NOMO-1 (cell line): ENCODE measurements around the gene ACP1.

Source experiments
- DNase-seq, 2 experiments: peaks; one replicate each; lab custom pipeline; 2025; ENCODE audit not compliant: unreplicated experiment in 2 of 2; lab: John Stamatoyannopoulos, UW

ACP1 gene

DNA sequence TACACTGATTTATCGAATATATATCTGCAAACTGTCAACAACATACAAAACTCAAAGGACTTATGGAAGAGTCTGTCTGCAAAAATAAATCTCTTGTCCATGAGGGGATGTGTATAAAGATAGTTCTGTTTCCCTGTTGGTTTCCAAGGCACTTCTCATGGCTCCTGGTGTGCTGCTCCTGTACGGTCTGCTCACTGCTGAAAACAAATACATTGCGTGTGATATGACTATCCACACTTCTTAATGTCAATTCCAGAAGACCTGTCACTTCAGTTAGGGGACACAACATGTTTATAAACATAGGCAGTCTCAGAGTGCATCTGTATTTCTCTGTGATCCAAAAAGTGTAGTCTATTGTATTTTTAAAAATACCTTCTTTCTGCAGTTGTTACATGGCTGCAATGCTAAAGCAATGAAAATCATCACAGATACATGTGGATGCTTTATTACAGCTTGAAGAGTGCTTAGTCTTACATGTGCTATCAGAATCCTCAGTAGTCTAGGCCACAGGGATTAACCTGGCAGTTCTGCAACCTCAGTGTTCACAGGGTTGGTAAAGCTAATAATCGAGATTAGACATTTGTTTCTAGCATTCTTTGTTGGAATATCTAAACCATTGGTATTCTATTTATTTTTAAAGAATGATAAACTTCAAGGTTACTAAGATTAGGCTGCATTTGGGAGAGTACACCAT is 15.4 kb downstream of the ACP1 start:
- DNase-seq: no peak

GRCh38 chr2:280650-281110 is 15.9 kb downstream of the ACP1 start:
- DNase-seq: no peak

DNA sequence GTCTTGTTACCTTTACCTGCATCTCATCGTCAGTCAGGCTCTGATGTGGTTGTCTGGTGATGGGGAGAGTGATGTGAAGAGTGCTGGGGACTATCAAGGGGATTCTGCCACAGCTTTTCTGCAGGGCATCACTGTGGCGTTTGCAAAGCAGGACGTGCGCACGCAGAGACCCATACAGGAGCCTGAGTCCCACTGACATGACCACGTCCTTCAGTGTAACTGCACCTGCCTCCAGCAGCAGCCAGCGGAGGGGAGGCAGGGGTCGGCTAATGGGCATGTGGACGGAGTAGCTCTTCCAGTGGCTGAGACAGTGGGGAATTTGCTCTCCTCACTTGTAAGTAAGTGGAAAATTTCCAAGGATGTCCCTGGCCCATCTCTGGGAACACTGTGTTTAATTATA is 16.6 kb downstream of the ACP1 start:
- DNase-seq: no peak

DNA sequence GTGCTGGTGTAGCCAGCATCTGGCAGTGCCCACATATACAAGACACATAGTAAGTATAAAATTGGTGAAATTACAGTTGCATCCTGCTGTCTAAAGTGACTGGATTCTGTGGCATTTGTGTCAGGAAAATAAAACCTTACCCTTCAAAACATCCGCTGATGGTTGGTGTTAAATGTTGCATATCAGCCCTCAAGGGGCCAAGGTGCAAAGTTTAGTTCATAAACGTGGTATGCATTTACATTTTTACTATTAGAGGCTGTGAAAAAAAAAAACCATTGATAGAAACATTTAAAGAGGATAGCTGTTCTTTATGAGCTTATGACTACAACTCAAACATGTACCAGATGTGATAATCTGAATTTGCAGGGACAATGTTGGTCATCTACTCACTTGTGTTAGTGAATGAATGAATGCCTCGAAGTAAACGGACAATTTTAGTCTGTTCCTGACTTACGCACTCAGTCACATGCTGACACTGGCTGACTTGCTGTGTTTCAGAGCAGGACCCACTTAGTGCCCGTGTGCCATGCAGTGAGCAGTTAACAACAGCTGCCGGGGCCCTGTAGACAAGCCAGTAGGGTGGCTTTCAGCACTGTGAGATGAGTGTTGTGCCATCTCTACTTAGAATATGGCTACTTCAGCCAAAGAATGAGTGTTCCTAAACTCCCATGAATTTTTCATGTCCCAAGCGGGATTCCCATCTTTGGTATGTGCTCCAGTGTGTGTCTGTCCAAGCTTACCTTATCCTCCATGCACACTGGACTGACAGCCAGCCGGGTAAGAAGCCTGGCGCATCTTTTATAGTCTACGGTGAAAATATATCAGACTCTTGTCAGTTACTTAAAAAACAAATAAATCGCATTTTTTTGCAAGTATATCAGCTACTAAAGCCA is 17.9 kb downstream of the ACP1 start:
- DNase-seq: no peak

- DNase-seq: no peak
These were observed 19.4 kb downstream of the ACP1 start for GRCh38 chr2:283996-284794.

DNA sequence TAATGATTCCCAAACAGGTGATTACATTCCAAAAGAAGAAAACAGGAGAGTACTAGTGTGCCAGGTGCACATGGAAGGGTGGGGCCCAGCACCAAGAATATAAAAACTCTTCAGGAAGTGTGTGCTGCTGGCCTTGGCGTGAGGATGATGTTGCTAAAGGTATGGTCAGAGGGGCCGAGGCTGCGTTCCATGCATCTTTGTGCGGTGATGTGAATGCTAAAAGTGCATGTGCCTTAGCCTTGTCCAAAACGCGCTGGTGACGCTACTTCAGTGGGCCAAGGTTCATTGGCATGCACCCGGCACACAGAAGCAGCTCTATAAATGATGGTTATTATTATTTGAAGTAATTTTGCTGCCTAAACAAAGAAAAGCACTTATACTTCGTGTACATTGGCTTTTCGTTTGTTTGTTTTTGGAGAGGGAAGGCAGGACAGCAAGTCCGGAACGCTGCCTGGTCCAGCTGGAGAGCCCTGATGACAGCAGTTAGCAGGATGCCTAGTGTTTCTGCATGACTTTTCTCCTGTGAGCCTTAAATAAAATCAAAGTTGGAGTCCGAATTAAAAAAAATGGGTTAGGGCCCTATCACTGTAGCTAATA is 20.2 kb downstream of the ACP1 start:
- DNase-seq: no peak

DNA sequence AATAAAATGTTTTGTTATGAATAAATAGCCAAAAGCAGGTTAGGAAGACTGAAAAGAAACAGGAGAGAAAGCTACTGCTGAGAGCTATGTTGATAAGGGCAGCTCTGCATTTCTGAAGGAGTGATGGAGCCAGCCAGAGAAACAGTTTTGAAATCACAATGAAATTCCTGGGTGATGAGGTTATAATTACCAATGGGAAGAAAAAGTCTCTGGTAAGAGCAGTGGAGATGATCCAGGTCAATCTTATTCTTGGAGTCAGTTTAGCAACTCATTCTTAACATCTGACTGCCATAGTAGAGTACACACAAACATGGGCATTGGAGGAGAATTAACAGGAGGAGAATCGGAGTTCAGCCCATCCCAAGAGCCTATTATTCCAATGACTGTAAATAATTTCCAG is 20.8 kb downstream of the ACP1 start:
- DNase-seq: no peak

DNA sequence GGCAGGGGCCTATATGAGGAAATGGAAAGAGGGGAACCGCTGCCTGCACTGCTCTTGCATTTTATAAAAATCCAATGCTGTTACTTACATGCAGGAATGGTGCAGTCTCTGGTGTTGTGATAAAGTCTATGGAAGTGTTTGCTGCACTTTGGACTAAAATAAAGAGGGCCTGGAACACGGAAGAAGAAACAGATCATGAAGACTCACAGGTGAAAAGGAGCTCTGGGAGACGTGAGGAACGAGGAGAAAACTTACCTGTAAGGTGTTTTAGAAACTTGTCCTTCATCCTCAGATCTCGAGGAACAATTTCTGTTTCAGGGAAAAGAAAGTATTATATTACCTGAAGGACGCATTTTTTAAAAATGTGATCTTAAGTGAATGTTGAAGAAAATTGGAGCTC is 21.3 kb downstream of the ACP1 start:
- DNase-seq: no peak

DNA sequence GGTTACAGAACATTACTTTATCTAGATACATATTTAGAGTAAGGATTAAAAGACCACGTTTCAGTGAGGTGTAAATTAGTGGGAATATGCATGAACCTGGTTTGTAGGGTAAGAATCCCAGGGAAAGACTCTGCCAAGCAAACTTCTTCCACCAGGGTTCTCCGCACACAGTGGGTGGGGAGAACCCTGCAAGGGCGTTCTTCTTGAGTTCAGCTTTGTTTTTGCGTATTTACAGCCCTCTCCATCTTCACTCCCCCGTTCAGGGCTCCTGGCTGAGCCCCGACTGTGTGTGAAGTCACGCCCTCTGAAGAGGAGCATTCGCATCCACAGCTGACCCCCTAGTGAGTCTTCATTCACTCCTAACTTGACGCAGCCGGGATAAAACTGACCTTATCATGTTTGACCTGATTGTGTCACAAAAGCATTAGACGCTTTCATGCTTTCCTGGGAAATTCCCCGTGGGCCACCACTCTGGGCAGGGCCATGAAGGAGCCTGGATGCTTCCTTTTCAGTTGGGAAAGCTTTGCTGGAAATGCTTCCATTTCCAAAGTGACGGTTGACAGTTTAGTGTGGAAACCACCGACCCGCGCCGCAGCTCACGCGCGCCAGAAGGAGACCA is 22.1 kb downstream of the ACP1 start:
- DNase-seq: no peak

DNA sequence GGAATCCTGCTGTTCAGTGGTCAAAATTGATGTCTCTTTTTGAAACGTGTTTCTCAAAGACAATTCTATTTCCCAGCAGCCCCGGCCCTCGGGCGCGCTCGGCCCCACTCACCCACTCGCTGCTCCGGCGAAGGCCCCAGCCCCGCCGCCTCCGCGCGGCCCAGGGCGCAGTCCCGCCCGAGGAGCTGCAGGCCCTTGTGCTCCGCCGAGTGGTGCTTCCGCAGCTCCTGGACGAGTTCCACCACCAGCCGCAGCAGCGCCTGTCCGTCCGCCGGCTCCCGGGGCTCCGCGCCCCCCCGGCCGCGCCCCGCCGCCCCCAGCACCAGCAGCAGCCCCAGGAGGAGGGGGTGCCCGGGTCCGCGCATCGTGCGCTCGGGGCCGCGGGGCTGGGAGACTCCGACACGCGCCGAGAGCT is 22.7 kb downstream of the ACP1 start:
- DNase-seq: no peak

GRCh38 chr2:287911-288757 is 23.4 kb downstream of the ACP1 start, which contains the start of gene ALKAL2:
ALKAL2 (minus strand) TSS chr2:288091; CDS start chr2:287835, 256 bp downstream.
- DNase-seq: no peak

- DNase-seq: no peak
These were observed 24.1 kb downstream of the ACP1 start for GRCh38 chr2:288758-289361.

DNA sequence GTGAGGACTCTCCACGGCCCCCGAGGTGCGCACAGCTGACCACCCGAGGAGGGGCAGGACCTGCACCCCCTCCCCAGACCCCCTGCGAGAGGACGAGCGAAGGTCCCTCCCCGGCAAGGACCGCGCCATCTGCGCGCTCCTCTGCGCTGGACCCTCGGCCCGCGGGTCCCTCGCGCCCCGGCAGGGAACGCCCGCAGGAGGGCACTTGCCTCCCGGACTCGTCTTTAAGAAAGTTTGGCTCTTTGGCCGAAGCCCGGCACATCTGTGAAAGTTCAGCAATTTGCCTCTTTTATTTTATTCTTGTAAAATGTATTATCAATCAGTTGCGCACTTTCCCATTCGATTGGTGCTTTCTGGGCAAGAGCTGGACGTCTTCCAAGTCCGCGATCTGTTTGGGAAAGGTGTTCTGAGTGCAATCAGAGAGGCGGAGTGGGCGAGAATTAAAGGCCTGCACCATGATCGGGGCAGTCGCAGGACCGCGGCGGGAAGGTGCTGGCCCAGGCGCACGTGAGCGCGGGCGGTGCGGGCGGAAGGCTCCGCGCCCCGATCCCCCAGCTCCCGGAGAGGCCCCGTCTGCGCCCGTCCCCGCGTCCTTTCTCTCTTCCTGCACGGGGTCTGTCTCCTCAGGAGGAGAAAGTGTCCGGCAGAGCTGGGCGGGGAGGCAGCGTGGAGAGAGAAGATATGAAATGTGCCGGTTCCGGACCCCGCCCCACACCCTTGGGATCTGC is 24.8 kb downstream of the ACP1 start:
- DNase-seq: no peak

GRCh38 chr2:290090-290722 is 25.5 kb downstream of the ACP1 start:
- peak; percentile 45 to 54 for DNase-seq

DNA sequence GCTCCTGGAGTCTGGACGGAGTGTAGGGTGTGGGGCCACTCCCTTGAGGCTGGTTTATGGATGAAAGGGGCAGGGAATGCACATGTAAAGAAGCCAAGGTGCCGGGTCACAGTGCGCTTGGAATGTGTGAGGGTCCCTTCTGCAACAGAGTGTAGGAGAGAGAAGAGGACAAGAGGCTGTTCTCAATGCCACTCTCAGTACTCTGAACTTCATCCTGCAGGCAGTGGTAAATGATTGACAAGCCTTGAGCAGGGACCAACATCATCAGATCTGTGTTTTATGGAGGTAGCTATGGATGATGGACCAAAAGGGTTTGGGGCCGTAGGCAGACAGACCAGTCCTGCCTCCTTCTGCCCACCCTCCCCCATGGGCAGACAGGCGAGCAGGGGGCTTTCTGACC is 30.3 kb downstream of the ACP1 start:
- DNase-seq: no peak

GRCh38 chr2:296354-296753 is 31.6 kb downstream of the ACP1 start:
- DNase-seq: no peak

GRCh38 chr2:305366-305765 is 40.6 kb downstream of the ACP1 start:
- DNase-seq: no peak
